HEK293 (cell line): ENCODE results near the gene GATM.
"Not testable (repeated sequence)": the region's sequence is repeated elsewhere in the genome, so short reads cannot be mapped to it uniquely, and the experiment has no call there.

Experiments used
- CTCF ChIA-PET: fragments of 350-600 bp; formaldehyde crosslinking; extraction: SDS; loops from one replicate; lab custom pipeline; 2021; ENCODE audit warnings: antibody characterized with exemption; lab: Yijun Ruan, JAX
- POLR2A ChIA-PET: fragments of 300-600 bp; formaldehyde crosslinking; extraction: SDS; loops from one replicate; lab custom pipeline; 2020; ENCODE audit warnings: antibody characterized with exemption, inconsistent platforms; lab: Yijun Ruan, JAX
- H3K27ac ChIP-seq: fragments of 200-500 bp; sonication (Bioruptor generic); 2 replicates; pipeline ENCODE4 v1.5.1; 2014; ENCODE audit warnings: low read depth, low read length, control low read depth, inconsistent platforms; ENCODE audit errors: extremely low read depth
- H3K36me3 ChIP-seq, 2 experiments: fragments of 200-500 bp in 1 of 2; sonication (Bioruptor generic) in 1 of 2; 1 replicate in 1 of 2; 2 replicates in 1 of 2; pipeline ENCODE4 v1.5.1; 2014 to 2017; ENCODE audit warnings: inconsistent platforms in 2 of 2, low read length in 2 of 2; ENCODE audit not compliant: control insufficient read depth in 2 of 2, insufficient read depth in 1 of 2
- H3K4me1 ChIP-seq: fragments of 200-500 bp; sonication (Bioruptor generic); 2 replicates; pipeline ENCODE4 v1.5.1; 2014; ENCODE audit warnings: mild to moderate bottlenecking, low read length, inconsistent platforms; ENCODE audit not compliant: control insufficient read depth, insufficient read depth
- H3K4me3 ChIP-seq: 2 replicates; pipeline ENCODE4 v1.5.1; 2011; ENCODE audit warnings: low read depth, mild to moderate bottlenecking, control low read depth, low read length, moderate library complexity
- H3K9me3 ChIP-seq: fragments of 200-500 bp; sonication (Bioruptor generic); 2 replicates; pipeline ENCODE4 v1.5.1; 2014; ENCODE audit warnings: low read depth, low read length, inconsistent platforms; ENCODE audit not compliant: control insufficient read depth, insufficient read depth
- KLF9 ChIP-seq: fragments of 450-650 bp; formaldehyde crosslinking; IDR thresholded peaks from 2 replicates; pipeline ENCODE4 v1.5.1; 2016; ENCODE audit warnings: missing biosample characterization, missing genetic modification characterization, low read depth
- YY1 ChIP-seq: fragments of 450-650 bp; formaldehyde crosslinking; IDR thresholded peaks from 2 replicates; pipeline ENCODE4 v1.5.1; 2018; ENCODE audit warnings: missing biosample characterization, missing genetic modification characterization
- ZFP69B ChIP-seq: fragments of 450-650 bp; formaldehyde crosslinking; IDR thresholded peaks from 2 replicates; pipeline ENCODE4 v1.5.1; 2016; ENCODE audit warnings: missing biosample characterization, missing genetic modification characterization
- ZNF121 ChIP-seq: fragments of 450-650 bp; formaldehyde crosslinking; IDR thresholded peaks from 2 replicates; pipeline ENCODE4 v1.5.1; 2016; ENCODE audit warnings: missing biosample characterization, missing genetic modification characterization
- ZNF19 ChIP-seq: fragments of 450-650 bp; formaldehyde crosslinking; IDR thresholded peaks from 2 replicates; pipeline ENCODE4; 2016; ENCODE audit warnings: missing biosample characterization, missing genetic modification characterization, low read depth
- ZNF24 ChIP-seq: fragments of 450-650 bp; formaldehyde crosslinking; IDR thresholded peaks from 2 replicates; pipeline ENCODE4 v1.5.1; 2016; ENCODE audit warnings: missing biosample characterization, missing genetic modification characterization
- ZNF610 ChIP-seq: fragments of 450-650 bp; formaldehyde crosslinking; IDR thresholded peaks from 2 replicates; pipeline ENCODE4 v1.5.1; 2016; ENCODE audit warnings: missing biosample characterization, missing genetic modification characterization, borderline replicate concordance
- ZNF621 ChIP-seq: fragments of 450-650 bp; formaldehyde crosslinking; IDR thresholded peaks from 2 replicates; pipeline ENCODE4 v1.5.1; 2017; ENCODE audit warnings: missing biosample characterization, missing genetic modification characterization
- ZNF626 ChIP-seq: fragments of 450-650 bp; sonication (Bioruptor Pico); formaldehyde crosslinking; IDR thresholded peaks from 2 replicates; pipeline ENCODE4 v1.5.1; 2018; ENCODE audit warnings: missing biosample characterization, missing genetic modification characterization, inconsistent platforms
- ZNF785 ChIP-seq: fragments of 450-650 bp; formaldehyde crosslinking; IDR thresholded peaks from 2 replicates; pipeline ENCODE4 v1.5.1; 2016; ENCODE audit warnings: missing biosample characterization, missing genetic modification characterization
- TF ChIP-seq, protein P1 (sequence below): fragments of 450-650 bp; formaldehyde crosslinking; IDR thresholded peaks from 2 replicates; pipeline ENCODE4 v1.5.1; 2016; ENCODE audit warnings: missing biosample characterization, missing genetic modification characterization
- TF ChIP-seq, protein P2 (sequence below): fragments of 450-650 bp; formaldehyde crosslinking; IDR thresholded peaks from 2 replicates; pipeline ENCODE4 v1.5.1; 2016; ENCODE audit warnings: missing biosample characterization, missing genetic modification characterization

Gene GATM

DNA sequence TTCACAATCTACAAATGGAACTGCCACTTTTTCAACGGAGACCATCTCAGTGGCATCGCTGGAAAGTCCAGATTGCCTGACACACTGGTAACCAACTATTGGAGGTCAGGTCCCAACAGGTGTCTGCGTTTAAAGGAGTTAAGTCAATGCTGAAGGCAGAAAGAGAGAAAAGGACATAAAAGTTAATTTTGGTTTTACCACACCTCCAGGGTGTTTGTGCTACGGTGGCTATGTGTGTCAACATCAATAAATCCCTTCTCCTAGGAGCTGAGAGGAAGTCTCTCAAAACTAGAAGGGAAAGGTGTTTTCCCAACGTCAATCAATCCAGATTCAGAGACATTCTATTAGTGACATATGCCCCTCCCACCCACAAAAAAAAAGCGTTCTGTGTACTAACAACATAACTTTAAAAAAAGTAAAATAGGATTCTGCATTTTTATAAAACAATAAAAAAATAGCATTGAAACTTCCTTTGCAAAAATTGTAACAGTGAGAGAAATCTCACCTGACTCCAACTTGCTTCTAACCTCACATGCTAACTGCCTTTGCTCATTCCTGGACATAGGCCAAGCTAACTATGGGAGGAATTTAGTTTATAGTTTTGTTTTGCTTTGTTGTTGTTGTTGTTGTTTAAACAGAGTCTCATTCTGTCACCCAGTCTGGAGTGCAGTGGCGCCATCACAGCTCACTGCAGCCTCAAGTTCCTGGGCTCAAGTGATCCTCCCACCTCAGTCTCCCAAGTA is 58.7 kb downstream of the GATM start:
- H3K27ac ChIP-seq: no peak overlapping the region

DNA sequence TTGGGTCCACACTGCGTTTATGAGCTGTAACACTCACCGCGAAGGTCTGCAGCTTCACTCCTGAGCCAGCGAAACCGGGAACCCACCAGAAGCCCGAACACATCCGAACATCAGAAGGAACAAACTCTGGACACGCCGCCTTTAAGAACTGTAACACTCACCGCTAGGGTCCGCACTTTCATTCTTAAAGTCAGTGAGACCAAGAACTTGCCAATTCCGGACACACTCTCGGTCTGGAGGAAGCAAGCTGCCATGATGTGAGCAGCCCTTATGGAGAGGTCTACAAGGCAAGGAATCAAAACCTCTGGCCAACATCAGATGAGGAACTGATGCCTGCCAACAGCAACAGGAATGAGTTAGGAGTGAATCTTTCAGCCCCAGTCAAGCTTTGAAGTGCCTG is 63.4 kb downstream of the GATM start:
- Histone ChIP-seq H3K4me1 (no peaks in the 10 kb centered on the region), H3K4me3 (no peak overlapping the region), H3K27ac (no peak overlapping the region), H3K9me3 (no peaks in the 10 kb centered on the region)
- CTCF ChIA-PET: interaction anchor here (0.7 to 0.9 kb wide), 2 partner anchors 86 to 109 kb away, joined by 3 read pairs; no protein-coding TSS in a partner anchor
- POLR2A ChIA-PET: no interaction called here
- TF ChIP-seq ZNF785 (no peak), ZNF121 (tag by site-specific recombination) (no peak), ZNF19 (tag by site-specific recombination) (no peak), ZNF610 (tag by site-specific recombination) (no peak)
- TF ChIP-seq, protein P1, sequence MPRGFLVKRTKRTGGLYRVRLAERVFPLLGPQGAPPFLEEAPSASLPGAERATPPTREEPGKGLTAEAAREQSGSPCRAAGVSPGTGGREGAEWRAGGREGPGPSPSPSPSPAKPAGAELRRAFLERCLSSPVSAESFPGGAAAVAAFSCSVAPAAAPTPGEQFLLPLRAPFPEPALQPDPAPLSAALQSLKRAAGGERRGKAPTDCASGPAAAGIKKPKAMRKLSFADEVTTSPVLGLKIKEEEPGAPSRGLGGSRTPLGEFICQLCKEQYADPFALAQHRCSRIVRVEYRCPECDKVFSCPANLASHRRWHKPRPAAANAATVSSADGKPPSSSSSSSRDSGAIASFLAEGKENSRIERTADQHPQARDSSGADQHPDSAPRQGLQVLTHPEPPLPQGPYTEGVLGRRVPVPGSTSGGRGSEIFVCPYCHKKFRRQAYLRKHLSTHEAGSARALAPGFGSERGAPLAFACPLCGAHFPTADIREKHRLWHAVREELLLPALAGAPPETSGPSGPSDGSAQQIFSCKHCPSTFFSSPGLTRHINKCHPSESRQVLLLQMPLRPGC (tag by site-specific recombination): no peak
- TF ChIP-seq, all 188 proteins: peak for 0
- H3K36me3 ChIP-seq: no peaks in the 10 kb centered on the region

More for the DNA sequence above, 58.7 kb downstream of the GATM start:
- TF ChIP-seq KLF9 (tag by site-specific recombination) (no peak), ZNF621 (no peak), ZNF626 (tag by site-specific recombination) (no peak), YY1 (no peak), ZNF24 (tag by site-specific recombination) (no peak), ZFP69B (tag by site-specific recombination) (no peak)
- TF ChIP-seq, protein P2, sequence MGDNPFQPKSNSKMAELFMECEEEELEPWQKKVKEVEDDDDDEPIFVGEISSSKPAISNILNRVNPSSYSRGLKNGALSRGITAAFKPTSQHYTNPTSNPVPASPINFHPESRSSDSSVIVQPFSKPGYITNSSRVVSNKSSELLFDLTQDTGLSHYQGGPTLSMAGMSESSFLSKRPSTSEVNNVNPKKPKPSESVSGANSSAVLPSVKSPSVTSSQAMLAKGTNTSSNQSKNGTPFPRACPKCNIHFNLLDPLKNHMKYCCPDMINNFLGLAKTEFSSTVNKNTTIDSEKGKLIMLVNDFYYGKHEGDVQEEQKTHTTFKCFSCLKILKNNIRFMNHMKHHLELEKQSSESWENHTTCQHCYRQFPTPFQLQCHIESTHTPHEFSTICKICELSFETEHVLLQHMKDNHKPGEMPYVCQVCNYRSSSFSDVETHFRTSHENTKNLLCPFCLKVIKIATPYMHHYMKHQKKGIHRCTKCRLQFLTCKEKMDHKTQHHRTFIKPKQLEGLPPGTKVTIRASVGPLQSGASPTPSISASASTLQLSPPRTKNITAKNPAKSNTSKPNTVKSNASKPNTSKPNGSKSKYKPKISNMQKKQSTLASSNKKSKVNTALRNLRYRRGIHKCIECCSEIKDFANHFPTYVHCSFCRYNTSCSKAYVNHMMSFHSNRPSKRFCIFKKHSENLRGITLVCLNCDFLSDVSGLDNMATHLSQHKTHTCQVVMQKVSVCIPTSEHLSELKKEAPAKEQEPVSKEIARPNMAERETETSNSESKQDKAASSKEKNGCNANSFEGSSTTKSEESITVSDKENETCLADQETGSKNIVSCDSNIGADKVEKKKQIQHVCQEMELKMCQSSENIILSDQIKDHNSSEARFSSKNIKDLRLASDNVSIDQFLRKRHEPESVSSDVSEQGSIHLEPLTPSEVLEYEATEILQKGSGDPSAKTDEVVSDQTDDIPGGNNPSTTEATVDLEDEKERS (tag by site-specific recombination): no peak
- no peaks in the 10 kb centered on the region for H3K36me3 ChIP-seq
- H3K9me3 ChIP-seq: no peaks in the 10 kb centered on the region
- CTCF ChIA-PET: no interaction called here
- H3K4me1 ChIP-seq: no peaks in the 10 kb centered on the region
- POLR2A ChIA-PET: no interaction called here
- H3K4me3 ChIP-seq: no peak overlapping the region

DNA sequence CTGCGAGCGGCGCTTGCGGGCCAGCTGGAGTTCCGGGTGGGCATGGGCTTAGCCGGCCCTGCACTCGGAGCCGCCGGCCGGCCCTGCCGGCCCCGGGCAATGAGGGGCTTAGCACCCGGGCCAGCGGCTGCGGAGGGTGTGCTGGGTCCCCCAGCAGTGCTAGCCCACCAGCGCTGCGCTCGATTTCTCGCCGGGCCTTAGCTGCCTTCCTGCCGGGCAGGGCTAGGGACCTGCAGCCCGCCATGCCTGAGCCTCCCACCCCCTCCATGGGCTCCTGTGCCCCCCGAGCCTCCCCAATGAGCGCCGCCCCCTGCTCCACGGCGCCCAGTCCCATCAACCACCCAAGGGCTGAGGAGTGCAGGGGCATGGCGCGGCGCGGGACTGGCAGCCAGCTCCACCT is 64.2 kb downstream of the GATM start:
- H3K4me3 ChIP-seq, CTCF ChIA-PET, H3K27ac ChIP-seq, POLR2A ChIA-PET, H3K4me1 ChIP-seq, H3K36me3 ChIP-seq, H3K9me3 ChIP-seq: not testable (repeated sequence)
